Muscle of back (tissue), 11 donors: ENCODE data around the gene SLX9. TPM values are rescaled to one million over a fixed set of nuclear protein-coding genes. Genes with fewer than 3 reads are reported as not detected.

ENCODE experiments used
- DNase-seq, 3 donors: peaks; one replicate each; pipeline versions ENCODE4 v3.0.0 to v3.0.0-alpha.2; 2013
- polyA plus RNA-seq, 10 donors: library from polyadenylated mRNA; unstranded; fragments of 120-200 nt; gene quantifications; one replicate each; pipeline ENCODE4 v1.2.1, GENCODE V29; 2013; ENCODE audit not compliant: insufficient read length in 10 of 10

The SLX9 gene
- polyA plus RNA-seq, 10 donors: 13.2 to 22.1 (median 15.8) TPM

GRCh38 chr21:44998621-44999427 is 59.0 kb downstream of the SLX9 start:
- DNase-seq: no peak

GRCh38 chr21:44999428-44999971 is 59.7 kb downstream of the SLX9 start:
- no peak for DNase-seq

- DNase-seq: no peak
Measured at GRCh38 chr21:44999972-45000636, 60.3 kb downstream of the SLX9 start.

GRCh38 chr21:45000637-45001133 is 60.9 kb downstream of the SLX9 start:
- peak in 1 of 3 donors; percentile 64 for DNase-seq

GRCh38 chr21:45001134-45002095 is 61.6 kb downstream of the SLX9 start:
- DNase-seq: peak in 1 of 3 donors; percentile 61

- DNase-seq: no peak
Measured at GRCh38 chr21:45002381-45003204, 62.8 kb downstream of the SLX9 start.

GRCh38 chr21:45003331-45004058 is 63.7 kb downstream of the SLX9 start:
- no peak for DNase-seq

GRCh38 chr21:45004059-45004422 is 64.2 kb downstream of the SLX9 start:
- no peak for DNase-seq

GRCh38 chr21:45004481-45005247 is 64.8 kb downstream of the SLX9 start:
- no peak for DNase-seq

GRCh38 chr21:45006536-45007095 is 66.8 kb downstream of the SLX9 start:
- no peak for DNase-seq

GRCh38 chr21:45009616-45010015 is 69.8 kb downstream of the SLX9 start:
- DNase-seq: no peak

GRCh38 chr21:45010096-45010495 is 70.3 kb downstream of the SLX9 start:
- DNase-seq: no peak

GRCh38 chr21:45010860-45011259 is 71.0 kb downstream of the SLX9 start:
- DNase-seq: no peak

GRCh38 chr21:45011426-45011825 is 71.6 kb downstream of the SLX9 start:
- no peak for DNase-seq

GRCh38 chr21:45011911-45012661 is 72.3 kb downstream of the SLX9 start:
- peak; percentile 67 to 93 (median 79) for DNase-seq

GRCh38 chr21:45012662-45013259 is 72.9 kb downstream of the SLX9 start:
- no peak for DNase-seq

GRCh38 chr21:45013260-45013841 is 73.5 kb downstream of the SLX9 start:
- peak in 1 of 3 donors; percentile 12 for DNase-seq
